Natural killer cell (primary cell): ENCODE results near the gene PEX26. TPM values are rescaled to one million over a fixed set of nuclear protein-coding genes. Genes with fewer than 3 reads are reported as not detected.

Experiments
- ATAC-seq, 3 donors: fragments of 150-1000 bp in 2 of 3; fragments of 200-7000 bp in 1 of 3; cut with Tn5 transposase; 1 replicate in 1 of 3; 2 replicates in 2 of 3; pipeline ENCODE4 v1.10.0; 2021; ENCODE audit warnings: mild to moderate bottlenecking in 2 of 3, moderate library complexity in 2 of 3
- DNase-seq, 2 donors: peaks; one replicate each; pipeline versions ENCODE4 v3.0.0 to v3.0.0-alpha.2; 2013 to 2021; ENCODE audit warnings: mixed read lengths in 1 of 2
- H3K27ac ChIP-seq: one replicate; pipeline ENCODE4 v1.5.1; 2013; ENCODE audit warnings: mild to moderate bottlenecking, low read length
- H3K27me3 ChIP-seq: one replicate; pipeline ENCODE4 v1.6.1; 2013; ENCODE audit warnings: low read length; ENCODE audit not compliant: control insufficient read depth, insufficient read depth
- H3K36me3 ChIP-seq: one replicate; pipeline ENCODE4 v1.6.1; 2013; ENCODE audit warnings: low read length; ENCODE audit not compliant: control insufficient read depth, insufficient read depth
- H3K4me1 ChIP-seq: one replicate; pipeline ENCODE4 v1.6.1; 2013; ENCODE audit warnings: low read length; ENCODE audit not compliant: control insufficient read depth, insufficient read depth
- H3K4me3 ChIP-seq: one replicate; pipeline ENCODE4 v1.5.1; 2013; ENCODE audit warnings: low read length
- H3K9me3 ChIP-seq: one replicate; pipeline ENCODE4 v1.6.1; 2013; ENCODE audit warnings: low read length; ENCODE audit not compliant: control insufficient read depth, insufficient read depth
- H3K27ac Mint-ChIP-seq, 2 donors: one replicate each; pipeline ENCODE4 v1.8.0; 2022; ENCODE audit warnings: mild to moderate bottlenecking in 2 of 2, mixed read lengths in 2 of 2, moderate library complexity in 1 of 2
- H3K27me3 Mint-ChIP-seq, 2 donors: one replicate each; pipeline ENCODE4 v1.8.0; 2022; ENCODE audit warnings: low read depth in 2 of 2, mixed read lengths in 2 of 2
- H3K36me3 Mint-ChIP-seq: one replicate; pipeline ENCODE4 v1.8.0; 2022; ENCODE audit warnings: mixed read lengths
- H3K4me1 Mint-ChIP-seq, 2 donors: one replicate each; pipeline ENCODE4 v1.8.0; 2022; ENCODE audit warnings: mixed read lengths in 2 of 2
- H3K4me3 Mint-ChIP-seq: one replicate; pipeline ENCODE4 v1.8.0; 2022; ENCODE audit warnings: mild to moderate bottlenecking, moderate library complexity, mixed read lengths
- H3K9me3 Mint-ChIP-seq, 2 donors: one replicate each; pipeline ENCODE4 v1.8.0; 2022; ENCODE audit warnings: mixed read lengths in 2 of 2
- CTCF ChIP-seq: fragments of 200-600 bp; IDR thresholded peaks from one replicate; pipeline ENCODE4 v1.8.0; 2022; ENCODE audit warnings: antibody characterized with exemption
- WGBS: methylation state at CpG from one replicate; pipeline ENCODE4 v1.1.7; 2013; ENCODE audit warnings: missing lambda C conversion rate; ENCODE audit not compliant: insufficient coverage; 5-methylcytosine and 5-hydroxymethylcytosine counted together
- intact Hi-C: fragments of 100-400 bp; cut with micrococcal nuclease; formaldehyde crosslinking; loops from one replicate; pipeline ENCODE4 v1.14.2; 2022
- total RNA-seq, 4 donors: library from RNA; stranded (reverse); fragments of 120-200 nt in 1 of 4; gene quantifications; one replicate each; pipeline versions ENCODE4 v1.2.3 to v1.2.4, GENCODE V29; 2013 to 2022

The PEX26 gene
- total RNA-seq, 3 donors from 2014 or later (not counting 1 experiment from before 2014, with no cell fraction given), result 27.6 to 37.4 (median 31.2) TPM

GRCh38 chr22:18115906-18116371, 38.1 kb downstream of the PEX26 start:
- H3K27me3 Mint-ChIP-seq, result peaks cover 0 to 2% of the 10 kb centered on the region in 2 donors
- H3K4me3 Mint-ChIP-seq, result no peak overlapping the region
- DNase-seq (no peak), ATAC-seq (no peak)
- H3K36me3 Mint-ChIP-seq, result no peaks in the 10 kb centered on the region
- intact Hi-C loops, result no loop called here
- H3K36me3 ChIP-seq, result no peaks in the 10 kb centered on the region
- H3K27ac ChIP-seq, result no peak overlapping the region
- TF ChIP-seq CTCF, result no peak
- H3K27ac Mint-ChIP-seq, result no peak overlapping the region
- peaks cover 35 to 36% of the 10 kb centered on the region in 2 donors for H3K4me1 Mint-ChIP-seq
- H3K4me3 ChIP-seq, result no peak overlapping the region
- H3K9me3 Mint-ChIP-seq, result no peaks in the 10 kb centered on the region
- WGBS, result 71% methylated on average over 8 of the region's 8 CpGs
- no peaks in the 10 kb centered on the region for H3K9me3 ChIP-seq
- H3K27me3 ChIP-seq, result peaks cover 4% of the 10 kb centered on the region
- peaks cover 53% of the 10 kb centered on the region for H3K4me1 ChIP-seq

GRCh38 chr22:18116634-18117033, 38.8 kb downstream of the PEX26 start:
- Histone ChIP-seq H3K36me3 (no peaks in the 10 kb centered on the region), H3K4me1 (peaks cover 46% of the 10 kb centered on the region), H3K9me3 (no peaks in the 10 kb centered on the region), H3K27ac (no peak overlapping the region), H3K4me3 (no peak overlapping the region), H3K27me3 (no peaks in the 10 kb centered on the region)
- H3K4me3 Mint-ChIP-seq, result no peak overlapping the region
- no peak for DNase-seq
- H3K9me3 Mint-ChIP-seq, result no peaks in the 10 kb centered on the region
- no peaks in the 10 kb centered on the region for H3K27me3 Mint-ChIP-seq
- no peaks in the 10 kb centered on the region for H3K36me3 Mint-ChIP-seq
- H3K27ac Mint-ChIP-seq, result no peak overlapping the region
- no peak for TF ChIP-seq CTCF
- H3K4me1 Mint-ChIP-seq, result peaks cover 32 to 35% of the 10 kb centered on the region in 2 donors
- intact Hi-C loops, result no loop called here
- no peak for ATAC-seq
- WGBS, result 92% methylated on average over 14 of the region's 15 CpGs

- Histone ChIP-seq H3K4me3 (no peak overlapping the region), H3K27ac (no peak overlapping the region), H3K9me3 (no peaks in the 10 kb centered on the region), H3K4me1 (peaks cover 39% of the 10 kb centered on the region), H3K27me3 (no peaks in the 10 kb centered on the region), H3K36me3 (no peaks in the 10 kb centered on the region)
- Mint-ChIP-seq H3K9me3 (no peaks in the 10 kb centered on the region), H3K4me3 (no peak overlapping the region), H3K27ac (no peak overlapping the region), H3K36me3 (no peaks in the 10 kb centered on the region), H3K27me3 (no peaks in the 10 kb centered on the region), H3K4me1 (peaks cover 31 to 35% of the 10 kb centered on the region in 2 donors)
- 96% methylated on average over 9 of the region's 9 CpGs for WGBS
- no peak for TF ChIP-seq CTCF
- DNase-seq, result no peak
- intact Hi-C loops, result no loop called here
- no peak for ATAC-seq
These were observed 40.6 kb downstream of the PEX26 start for GRCh38 chr22:18118345-18118915.
